Mesenchymal stem cell (in vitro differentiated cells and primary cell): ENCODE data around the gene BSG.
A peak's percentile ranks its signal among the peaks of the same experiment; 100 is the strongest.

Experiments used
- DNase-seq: peaks from one replicate; pipeline ENCODE4 v3.0.0-alpha.2; 2013
- H2AFZ ChIP-seq: one replicate; pipeline ENCODE4 v1.6.1; 2013; ENCODE audit warnings: low read depth, mild to moderate bottlenecking, control low read depth, inconsistent platforms, low read length, moderate library complexity
- H2AK5ac ChIP-seq: 2 replicates; pipeline ENCODE4 v1.6.1; 2013; ENCODE audit warnings: low read length, moderate library complexity, mild to moderate bottlenecking, inconsistent platforms; ENCODE audit not compliant: severe bottlenecking
- H2BK120ac ChIP-seq: one replicate; pipeline ENCODE4 v1.6.1; 2013; ENCODE audit warnings: low read depth, mild to moderate bottlenecking, inconsistent platforms, low read length, moderate library complexity
- H2BK12ac ChIP-seq, 2 experiments: one replicate each; pipeline ENCODE4 v1.6.1; 2013; ENCODE audit warnings: inconsistent platforms in 2 of 2, low read length in 2 of 2, mild to moderate bottlenecking in 2 of 2, moderate library complexity in 2 of 2, control low read depth in 1 of 2
- H2BK15ac ChIP-seq: one replicate; pipeline ENCODE4 v1.6.1; 2013; ENCODE audit warnings: mild to moderate bottlenecking, low read depth, inconsistent platforms; ENCODE audit not compliant: poor library complexity, severe bottlenecking
- H2BK5ac ChIP-seq: 2 replicates; pipeline ENCODE4 v1.6.1; 2013; ENCODE audit warnings: low read depth, mild to moderate bottlenecking, low read length, control low read depth, inconsistent platforms; ENCODE audit not compliant: poor library complexity, severe bottlenecking
- H3K14ac ChIP-seq, 2 experiments: one replicate each; pipeline ENCODE4 v1.6.1; 2013; ENCODE audit warnings: inconsistent platforms in 2 of 2, low read length in 2 of 2, control low read depth in 1 of 2, mild to moderate bottlenecking in 1 of 2, moderate library complexity in 1 of 2
- H3K18ac ChIP-seq, 2 experiments: one replicate each; pipeline ENCODE4 v1.6.1; 2013; ENCODE audit warnings: inconsistent platforms in 2 of 2, low read length in 2 of 2, control low read depth in 1 of 2, low read depth in 1 of 2, mild to moderate bottlenecking in 1 of 2
- H3K23ac ChIP-seq, 2 experiments: one replicate each; pipeline ENCODE4 v1.6.1; 2013; ENCODE audit warnings: inconsistent platforms in 2 of 2, low read length in 2 of 2, mild to moderate bottlenecking in 2 of 2, moderate library complexity in 2 of 2, control low read depth in 1 of 2
- H3K27ac ChIP-seq: 2 replicates; pipeline ENCODE4 v1.5.1; 2013; ENCODE audit warnings: mild to moderate bottlenecking, moderate library complexity, low read length, control low read depth, inconsistent platforms; ENCODE audit not compliant: poor library complexity, severe bottlenecking
- H3K27me3 ChIP-seq, 2 experiments: 2 replicates each; pipeline versions ENCODE4 v1.6.1 to v1.7.0; 2013; ENCODE audit warnings: low read length in 2 of 2, mild to moderate bottlenecking in 2 of 2, moderate library complexity in 2 of 2, control low read depth in 1 of 2, inconsistent platforms in 1 of 2; ENCODE audit not compliant: control insufficient read depth in 1 of 2, insufficient read depth in 1 of 2
- H3K36me3 ChIP-seq, 2 experiments: 2 replicates each; pipeline versions ENCODE4 v1.6.1 to v1.7.0; 2013; ENCODE audit warnings: low read length in 2 of 2, control low read depth in 1 of 2, inconsistent platforms in 1 of 2, low read depth in 1 of 2, mild to moderate bottlenecking in 1 of 2; ENCODE audit not compliant: insufficient read depth in 2 of 2, control insufficient read depth in 1 of 2
- H3K4ac ChIP-seq, 2 experiments: one replicate each; pipeline ENCODE4 v1.6.1; 2013; ENCODE audit warnings: inconsistent platforms in 2 of 2, low read length in 2 of 2, mild to moderate bottlenecking in 2 of 2, moderate library complexity in 2 of 2, control low read depth in 1 of 2, low read depth in 1 of 2
- H3K4me1 ChIP-seq: 2 replicates; pipeline ENCODE4 v1.6.1; 2013; ENCODE audit warnings: low read depth, low read length, control low read depth; ENCODE audit not compliant: control insufficient read depth, insufficient read depth
- H3K4me2 ChIP-seq: 2 replicates; pipeline ENCODE4 v1.6.1; 2013; ENCODE audit warnings: low read length, mild to moderate bottlenecking, inconsistent platforms; ENCODE audit not compliant: poor library complexity, severe bottlenecking
- H3K4me3 ChIP-seq, 2 experiments: 2 replicates each; pipeline versions ENCODE4 v1.5.1 to v1.7.0; 2013; ENCODE audit warnings: low read length in 2 of 2, mild to moderate bottlenecking in 2 of 2, control low read depth in 1 of 2, low read depth in 1 of 2; ENCODE audit not compliant: insufficient read depth in 1 of 2
- H3K79me1 ChIP-seq: replicated peaks from 2 replicates; pipeline ENCODE4 v1.6.1; 2013; ENCODE audit warnings: mild to moderate bottlenecking, control low read depth, low read length, inconsistent platforms; ENCODE audit not compliant: poor library complexity, severe bottlenecking
- H3K9ac ChIP-seq: 2 replicates; pipeline ENCODE4 v1.7.0; 2013; ENCODE audit warnings: mild to moderate bottlenecking, low read length, moderate library complexity
- H3K9me3 ChIP-seq: 2 replicates; pipeline ENCODE4 v1.7.0; 2013; ENCODE audit warnings: mild to moderate bottlenecking, low read length; ENCODE audit not compliant: control insufficient read depth
- H4K8ac ChIP-seq: one replicate; pipeline ENCODE4 v1.6.1; 2013; ENCODE audit warnings: inconsistent platforms, mild to moderate bottlenecking, low read length, moderate library complexity
- H4K91ac ChIP-seq: one replicate; pipeline ENCODE4 v1.6.1; 2013; ENCODE audit warnings: mild to moderate bottlenecking, low read length, inconsistent platforms
- WGBS: methylation state at CpG from one replicate; pipeline ENCODE4 v1.1.7; 2013; ENCODE audit warnings: mixed read lengths; 5-methylcytosine and 5-hydroxymethylcytosine counted together

Gene BSG

GRCh38 chr19:581399-582111, 9.2 kb downstream of the BSG start:
- no peak overlapping the region for H3K9ac ChIP-seq
- no peak overlapping the region for H3K18ac ChIP-seq
- H2BK5ac ChIP-seq, result no peak overlapping the region
- H2BK12ac ChIP-seq, result peak overlapping the region in 1 of 2 experiments; percentile 10
- peak overlapping the region; percentile 17 for H2BK15ac ChIP-seq
- H2AK5ac ChIP-seq, result peak overlapping the region; percentile 33
- no peak overlapping the region for H3K4me3 ChIP-seq
- H3K9me3 ChIP-seq, result no peaks in the 10 kb centered on the region
- H3K4me1 ChIP-seq, result peaks cover 78% of the 10 kb centered on the region
- no peak overlapping the region for H2AFZ ChIP-seq
- H3K36me3 ChIP-seq, result peaks cover 28 to 81% of the 10 kb centered on the region in 2 experiments
- peak overlapping the region; percentile 49 for H4K8ac ChIP-seq
- no peak overlapping the region for H2BK120ac ChIP-seq
- 94% methylated on average over 40 of the region's 40 CpGs for WGBS
- H3K4ac ChIP-seq, result no peak overlapping the region
- H3K79me1 ChIP-seq, result peaks cover 19% of the 10 kb centered on the region
- no peak overlapping the region for H3K23ac ChIP-seq
- no peak overlapping the region for H3K27ac ChIP-seq
- peak overlapping the region; percentile 54 for H4K91ac ChIP-seq
- no peak for DNase-seq
- no peak overlapping the region for H3K14ac ChIP-seq
- H3K27me3 ChIP-seq, result no peaks in the 10 kb centered on the region
- no peak overlapping the region for H3K4me2 ChIP-seq

- no peak overlapping the region for H3K23ac ChIP-seq
- H3K9ac ChIP-seq, result no peak overlapping the region
- no peak overlapping the region for H2BK15ac ChIP-seq
- no peak overlapping the region for H4K91ac ChIP-seq
- H2AFZ ChIP-seq, result no peak overlapping the region
- H3K4ac ChIP-seq, result no peak overlapping the region
- H3K4me1 ChIP-seq, result peaks cover 71% of the 10 kb centered on the region
- peak; percentile 72 for DNase-seq
- 83% methylated on average over 29 of the region's 31 CpGs for WGBS
- no peak overlapping the region for H4K8ac ChIP-seq
- no peaks in the 10 kb centered on the region for H3K27me3 ChIP-seq
- H3K18ac ChIP-seq, result no peak overlapping the region
- no peak overlapping the region for H3K27ac ChIP-seq
- no peak overlapping the region for H3K4me3 ChIP-seq
- no peak overlapping the region for H2BK5ac ChIP-seq
- H2AK5ac ChIP-seq, result no peak overlapping the region
- no peaks in the 10 kb centered on the region for H3K9me3 ChIP-seq
- H3K36me3 ChIP-seq, result peaks cover 28 to 70% of the 10 kb centered on the region in 2 experiments
- no peak overlapping the region for H2BK120ac ChIP-seq
- H3K14ac ChIP-seq, result no peak overlapping the region
- H2BK12ac ChIP-seq, result no peak overlapping the region
- peaks cover 19% of the 10 kb centered on the region for H3K79me1 ChIP-seq
- no peak overlapping the region for H3K4me2 ChIP-seq
Measured at GRCh38 chr19:582497-583197, 10.3 kb downstream of the BSG start.

GRCh38 chr19:583198-583967, 11.0 kb downstream of the BSG start:
- DNase-seq, result no peak
- WGBS, result 96% methylated on average over 27 of the region's 27 CpGs
- H3K4me1 ChIP-seq, result peaks cover 73% of the 10 kb centered on the region

GRCh38 chr19:583968-584239, 11.5 kb downstream of the BSG start:
- H2BK120ac ChIP-seq, result no peak overlapping the region
- no peak overlapping the region for H4K8ac ChIP-seq
- peak overlapping the region in 1 of 2 experiments; percentile 26 for H3K18ac ChIP-seq
- WGBS, result 88% methylated on average over 5 of the region's 5 CpGs
- no peak overlapping the region for H4K91ac ChIP-seq
- no peak overlapping the region for H3K4me2 ChIP-seq
- no peak overlapping the region for H2AFZ ChIP-seq
- no peaks in the 10 kb centered on the region for H3K9me3 ChIP-seq
- no peak overlapping the region for H2BK15ac ChIP-seq
- no peak overlapping the region for H3K27ac ChIP-seq
- peak overlapping the region; percentile 50 for H2AK5ac ChIP-seq
- no peak overlapping the region for H2BK5ac ChIP-seq
- H3K4ac ChIP-seq, result peak overlapping the region in 1 of 2 experiments; percentile 24
- peaks cover 76% of the 10 kb centered on the region for H3K4me1 ChIP-seq
- peaks cover 4 to 9% of the 10 kb centered on the region in 2 experiments for H3K27me3 ChIP-seq
- DNase-seq, result no peak
- H3K79me1 ChIP-seq, result peaks cover 19% of the 10 kb centered on the region
- no peak overlapping the region for H2BK12ac ChIP-seq
- no peak overlapping the region for H3K23ac ChIP-seq
- no peak overlapping the region for H3K4me3 ChIP-seq
- H3K36me3 ChIP-seq, result peaks cover 28 to 65% of the 10 kb centered on the region in 2 experiments
- no peak overlapping the region for H3K14ac ChIP-seq
- no peak overlapping the region for H3K9ac ChIP-seq

More at GRCh38 chr19:583198-583967, 11.0 kb downstream of the BSG start:
- no peak overlapping the region for H3K9ac ChIP-seq
- peaks cover 19% of the 10 kb centered on the region for H3K79me1 ChIP-seq
- no peak overlapping the region for H3K14ac ChIP-seq
- no peak overlapping the region for H2BK120ac ChIP-seq
- H3K27me3 ChIP-seq, result peaks cover 0 to 3% of the 10 kb centered on the region in 2 experiments
- no peak overlapping the region for H3K4me2 ChIP-seq
- no peak overlapping the region for H3K27ac ChIP-seq
- H3K23ac ChIP-seq, result no peak overlapping the region
- no peak overlapping the region for H2AK5ac ChIP-seq
- H2AFZ ChIP-seq, result no peak overlapping the region
- H3K4ac ChIP-seq, result peak overlapping the region in 1 of 2 experiments; percentile 24
- H3K9me3 ChIP-seq, result no peaks in the 10 kb centered on the region
- no peak overlapping the region for H3K18ac ChIP-seq
- H4K8ac ChIP-seq, result no peak overlapping the region
- H3K4me3 ChIP-seq, result no peak overlapping the region
- no peak overlapping the region for H2BK5ac ChIP-seq
- H3K36me3 ChIP-seq, result peaks cover 28 to 63% of the 10 kb centered on the region in 2 experiments
- H4K91ac ChIP-seq, result no peak overlapping the region
- H2BK15ac ChIP-seq, result no peak overlapping the region
- no peak overlapping the region for H2BK12ac ChIP-seq
